Erythroblast (primary cell): ENCODE results near the gene ASGR2.

Source experiments
- GATA1 ChIP-seq: IDR thresholded peaks from 2 replicates; pipeline ENCODE4 v1.6.1; 2011; ENCODE audit warnings: low read depth, mild to moderate bottlenecking, control low read depth, low read length, moderate library complexity
- POLR2A ChIP-seq: IDR thresholded peaks from 2 replicates; pipeline ENCODE4 v1.6.1; 2011; ENCODE audit warnings: mild to moderate bottlenecking, low read length

- TF ChIP-seq POLR2A (no peak), GATA1 (no peak)
Measured at GRCh38 chr17:7136266-7136877, 21.8 kb upstream of the ASGR2 start.
